Measurements from ENCODE around the gene FBXL19.

Gene FBXL19

GRCh38 chr16:30954993-30955392 is 31.6 kb downstream of the FBXL19 start:
- H3K4me3 ChIP-seq (ENCODE audit: low read depth, low read length) = no peak overlapping the region

GRCh38 chr16:30956601-30957455 is 33.5 kb downstream of the FBXL19 start:
- DNase-seq (ENCODE audit: low read depth) = peak; percentile 94
- peak; percentile 46 for TF ChIP-seq MYC (IDR thresholded peaks at IDR 0.05; ENCODE audit: low read depth, low read length)
- TF ChIP-seq POLR2A (IDR thresholded peaks at IDR 0.05; ENCODE audit: extremely low read depth, insufficient read length) = no peak
- 0 out of 2 replicates have a peak, but pooled peaks have one; percentile 22 for TF ChIP-seq MAX (IDR thresholded peaks at IDR 0.05; ENCODE audit: low read depth, low read length)
- TF ChIP-seq CTCF (IDR thresholded peaks at IDR 0.05; ENCODE audit: low read depth, low read length) = peak; percentile 28
- H3K4me3 ChIP-seq (ENCODE audit: low read depth, low read length) = peak overlapping the region; percentile 88

More at GRCh38 chr16:30954993-30955392, 31.6 kb downstream of the FBXL19 start:
- no peak for DNase-seq (ENCODE audit: low read depth)
- TF ChIP-seq MYC (IDR thresholded peaks at IDR 0.05; ENCODE audit: low read depth, low read length) = no peak
- TF ChIP-seq POLR2A (IDR thresholded peaks at IDR 0.05; ENCODE audit: extremely low read depth, insufficient read length) = no peak
- TF ChIP-seq CTCF (IDR thresholded peaks at IDR 0.05; ENCODE audit: low read depth, low read length) = no peak
- no peak for TF ChIP-seq MAX (IDR thresholded peaks at IDR 0.05; ENCODE audit: low read depth, low read length)

GRCh38 chr16:30957456-30958174 is 34.2 kb downstream of the FBXL19 start, which contains the start of gene SETD1A:
Gene SETD1A (plus strand): TSS chr16:30957754. CDS start chr16:30958732, 978 bp downstream.
- DNase-seq (ENCODE audit: low read depth) = peak; percentile 98
- H3K4me3 ChIP-seq (ENCODE audit: low read depth, low read length) = peak within 1 kb of the TSS; percentile 88
- peak; percentile 29 for TF ChIP-seq POLR2A (IDR thresholded peaks at IDR 0.05; ENCODE audit: extremely low read depth, insufficient read length)
- TF ChIP-seq MAX (IDR thresholded peaks at IDR 0.05; ENCODE audit: low read depth, low read length) = peak; percentile 32; the same call in 1 of the 2 replicates
- no peak for TF ChIP-seq CTCF (IDR thresholded peaks at IDR 0.05; ENCODE audit: low read depth, low read length)
- peak; percentile 38; the same call in 1 of the 2 replicates for TF ChIP-seq MYC (IDR thresholded peaks at IDR 0.05; ENCODE audit: low read depth, low read length)

GRCh38 chr16:30958175-30959079 is 35.1 kb downstream of the FBXL19 start:
- peak; percentile 70 for DNase-seq (ENCODE audit: low read depth)
- peak overlapping the region; percentile 70 for H3K4me3 ChIP-seq (ENCODE audit: low read depth, low read length)

More at GRCh38 chr16:30958175-30959079, 35.1 kb downstream of the FBXL19 start:
- no peak for TF ChIP-seq CTCF (IDR thresholded peaks at IDR 0.05; ENCODE audit: low read depth, low read length)
- no peak for TF ChIP-seq MAX (IDR thresholded peaks at IDR 0.05; ENCODE audit: low read depth, low read length)
- no peak for TF ChIP-seq POLR2A (IDR thresholded peaks at IDR 0.05; ENCODE audit: extremely low read depth, insufficient read length)

Measured in NB4 (cell line).